Measurements from ENCODE around the gene MBOAT2.

MBOAT2 gene

GRCh38 chr2:8856176-8856575, 147.3 kb downstream of the MBOAT2 start:
- ATAC-seq (ENCODE audit: insufficient read depth, low read depth): no peak
- no peak for DNase-seq
- Histone ChIP-seq H3K79me2 (ENCODE audit: insufficient read depth, low read length) (no peaks in the 10 kb centered on the region), H3K4me2 (ENCODE audit: insufficient read depth, low read length) (no peak overlapping the region), H3K4me3 (ENCODE audit: low read depth in 1 of 2, low read length in 2 of 2) (no peak overlapping the region), H3K4me1 (ENCODE audit: insufficient read depth, low read length) (no peaks in the 10 kb centered on the region), H3K27ac (ENCODE audit: low read length) (no peak overlapping the region), H3K9me3 (ENCODE audit: insufficient read depth, low read length, severe bottlenecking) (no peaks in the 10 kb centered on the region), H3K36me3 (ENCODE audit: insufficient read depth, low read length) (peaks cover 3% of the 10 kb centered on the region; the same call in 1 of the 2 replicates), H3K27me3 (ENCODE audit: insufficient read depth, low read length, poor library complexity) (no peaks in the 10 kb centered on the region), H2AFZ (ENCODE audit: low read depth, low read length) (no peak overlapping the region), H3K9ac (ENCODE audit: low read depth, low read length) (no peak overlapping the region), H4K20me1 (ENCODE audit: insufficient read depth, low read length) (no peaks in the 10 kb centered on the region)
- TF ChIP-seq CTCF (IDR thresholded peaks at IDR 0.05; ENCODE audit: borderline replicate concordance, extremely low read depth, low read length, poor library complexity, severe bottlenecking) (no peak), EZH2 (IDR thresholded peaks at IDR 0.05; ENCODE audit: borderline replicate concordance, low read depth, low read length, severe bottlenecking) (no peak)

GRCh38 chr2:8855010-8855409, 148.5 kb downstream of the MBOAT2 start:
- DNase-seq: no peak
- Histone ChIP-seq H3K4me1 (ENCODE audit: insufficient read depth, low read length) (no peaks in the 10 kb centered on the region), H2AFZ (ENCODE audit: low read depth, low read length) (no peak overlapping the region), H3K27ac (ENCODE audit: low read length) (no peak overlapping the region), H3K36me3 (ENCODE audit: insufficient read depth, low read length) (peaks cover 2% of the 10 kb centered on the region; the same call in 1 of the 2 replicates), H3K9me3 (ENCODE audit: insufficient read depth, low read length, severe bottlenecking) (no peaks in the 10 kb centered on the region), H3K4me3 (ENCODE audit: low read depth in 1 of 2, low read length in 2 of 2) (no peak overlapping the region), H3K27me3 (ENCODE audit: insufficient read depth, low read length, poor library complexity) (no peaks in the 10 kb centered on the region), H4K20me1 (ENCODE audit: insufficient read depth, low read length) (no peaks in the 10 kb centered on the region), H3K79me2 (ENCODE audit: insufficient read depth, low read length) (no peaks in the 10 kb centered on the region), H3K4me2 (ENCODE audit: insufficient read depth, low read length) (no peak overlapping the region), H3K9ac (ENCODE audit: low read depth, low read length) (no peak overlapping the region)
- no peak for ATAC-seq (ENCODE audit: insufficient read depth, low read depth)
- TF ChIP-seq CTCF (IDR thresholded peaks at IDR 0.05; ENCODE audit: borderline replicate concordance, extremely low read depth, low read length, poor library complexity, severe bottlenecking) (no peak), EZH2 (IDR thresholded peaks at IDR 0.05; ENCODE audit: borderline replicate concordance, low read depth, low read length, severe bottlenecking) (no peak)

GRCh38 chr2:8853426-8853825, 150.1 kb downstream of the MBOAT2 start:
- no peak for DNase-seq
- H3K9me3 ChIP-seq (ENCODE audit: insufficient read depth, low read length, severe bottlenecking): no peaks in the 10 kb centered on the region
- no peak for ATAC-seq (ENCODE audit: insufficient read depth, low read depth)
- no peaks in the 10 kb centered on the region for H4K20me1 ChIP-seq (ENCODE audit: insufficient read depth, low read length)
- H3K36me3 ChIP-seq (ENCODE audit: insufficient read depth, low read length): peaks cover 2% of the 10 kb centered on the region; the same call in 1 of the 2 replicates
- no peaks in the 10 kb centered on the region for H3K27me3 ChIP-seq (ENCODE audit: insufficient read depth, low read length, poor library complexity)
- no peak overlapping the region for H2AFZ ChIP-seq (ENCODE audit: low read depth, low read length)
- no peaks in the 10 kb centered on the region for H3K79me2 ChIP-seq (ENCODE audit: insufficient read depth, low read length)
- H3K4me1 ChIP-seq (ENCODE audit: insufficient read depth, low read length): peaks cover 7% of the 10 kb centered on the region; the same call in 1 of the 2 replicates
- TF ChIP-seq CTCF (IDR thresholded peaks at IDR 0.05; ENCODE audit: borderline replicate concordance, extremely low read depth, low read length, poor library complexity, severe bottlenecking): no peak
- no peak for TF ChIP-seq EZH2 (IDR thresholded peaks at IDR 0.05; ENCODE audit: borderline replicate concordance, low read depth, low read length, severe bottlenecking)
- no peak overlapping the region for H3K4me2 ChIP-seq (ENCODE audit: insufficient read depth, low read length)
- no peak overlapping the region for H3K27ac ChIP-seq (ENCODE audit: low read length)
- no peak overlapping the region for H3K9ac ChIP-seq (ENCODE audit: low read depth, low read length)
- H3K4me3 ChIP-seq (ENCODE audit: low read depth in 1 of 2, low read length in 2 of 2): no peak overlapping the region
